Duodenal mucosa (tissue), 2 donors: Measurements from ENCODE around the gene GRPEL1.
A peak's percentile ranks its signal among the peaks of the same experiment; 100 is the strongest.

ENCODE experiments used
- H3K27ac ChIP-seq: one replicate; pipeline ENCODE4 v1.7.0; 2013; ENCODE audit warnings: low read depth, low read length
- H3K27me3 ChIP-seq, 2 donors: one replicate each; pipeline ENCODE4 v1.7.0; 2013; ENCODE audit warnings: low read length in 2 of 2, control low read depth in 1 of 2; ENCODE audit not compliant: insufficient read depth in 2 of 2, control insufficient read depth in 1 of 2
- H3K36me3 ChIP-seq, 2 donors: one replicate each; pipeline ENCODE4 v1.7.0; 2013; ENCODE audit warnings: low read length in 2 of 2, control low read depth in 1 of 2; ENCODE audit not compliant: insufficient read depth in 2 of 2, control insufficient read depth in 1 of 2
- H3K4me1 ChIP-seq, 2 donors: one replicate each; pipeline ENCODE4 v1.7.0; 2013; ENCODE audit warnings: low read length in 2 of 2, control low read depth in 1 of 2; ENCODE audit not compliant: insufficient read depth in 2 of 2, control insufficient read depth in 1 of 2
- H3K4me3 ChIP-seq, 2 donors: one replicate each; pipeline ENCODE4 v1.7.0; 2013; ENCODE audit warnings: low read length in 2 of 2, low read depth in 1 of 2
- H3K9ac ChIP-seq, 2 donors: one replicate each; pipeline ENCODE4 v1.7.0; 2013; ENCODE audit warnings: low read length in 2 of 2, low read depth in 1 of 2
- H3K9me3 ChIP-seq, 2 donors: one replicate each; pipeline ENCODE4 v1.7.0; 2013; ENCODE audit warnings: low read length in 2 of 2, control low read depth in 1 of 2; ENCODE audit not compliant: control insufficient read depth in 1 of 2

Gene GRPEL1

DNA sequence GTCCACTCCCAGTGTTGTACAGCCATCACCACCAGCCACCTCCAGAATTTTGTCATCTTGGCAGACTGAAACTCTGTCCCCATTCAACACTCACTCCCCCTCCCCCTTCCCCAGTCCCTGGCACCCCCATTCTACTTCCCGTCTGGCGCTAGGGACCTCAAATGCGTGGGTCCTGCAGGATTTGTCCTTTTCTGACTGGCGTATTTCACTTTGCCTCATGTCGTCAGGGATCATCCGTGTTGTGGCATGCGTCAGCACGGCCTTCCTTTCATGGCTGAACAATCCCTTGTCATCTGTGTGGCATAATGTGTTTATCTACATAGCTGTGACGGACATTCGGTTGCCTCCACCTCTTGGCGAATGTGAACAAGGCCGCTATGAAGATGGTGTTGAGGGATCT, 19.2 kb downstream of the GRPEL1 start:
- no peak overlapping the region for H3K4me3 ChIP-seq
- no peak overlapping the region for H3K27ac ChIP-seq
- no peaks in the 10 kb centered on the region for H3K27me3 ChIP-seq
- peaks cover 1 to 24% of the 10 kb centered on the region in 2 donors for H3K36me3 ChIP-seq
- no peak overlapping the region for H3K9ac ChIP-seq
- no peaks in the 10 kb centered on the region for H3K9me3 ChIP-seq
- peaks cover 28 to 31% of the 10 kb centered on the region in 2 donors for H3K4me1 ChIP-seq

DNA sequence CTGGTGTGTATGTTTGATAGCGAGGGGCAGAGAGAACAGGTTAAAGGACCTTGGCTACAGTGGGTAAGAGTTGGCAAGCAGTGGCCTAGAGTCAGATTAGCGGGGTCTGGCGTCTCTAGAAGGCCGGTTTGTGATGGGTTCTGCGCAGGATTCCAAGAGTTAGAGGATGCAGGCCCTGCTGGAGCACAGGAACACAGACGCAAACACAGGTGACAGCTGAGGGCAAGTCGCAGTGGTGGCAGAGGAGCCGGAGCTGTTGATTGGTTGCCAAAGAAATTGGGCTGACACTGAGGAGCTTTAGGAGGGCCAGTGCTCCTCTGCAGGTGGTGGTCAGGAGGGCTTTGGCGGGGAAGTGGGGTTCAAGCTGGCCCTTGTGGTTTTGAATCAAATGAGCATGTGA, 20.9 kb downstream of the GRPEL1 start:
- Histone ChIP-seq H3K4me1 (peaks cover 26 to 34% of the 10 kb centered on the region in 2 donors), H3K9me3 (no peaks in the 10 kb centered on the region), H3K9ac (no peak overlapping the region), H3K36me3 (peaks cover 0 to 15% of the 10 kb centered on the region in 2 donors), H3K27me3 (no peaks in the 10 kb centered on the region), H3K27ac (no peak overlapping the region), H3K4me3 (no peak overlapping the region)

DNA sequence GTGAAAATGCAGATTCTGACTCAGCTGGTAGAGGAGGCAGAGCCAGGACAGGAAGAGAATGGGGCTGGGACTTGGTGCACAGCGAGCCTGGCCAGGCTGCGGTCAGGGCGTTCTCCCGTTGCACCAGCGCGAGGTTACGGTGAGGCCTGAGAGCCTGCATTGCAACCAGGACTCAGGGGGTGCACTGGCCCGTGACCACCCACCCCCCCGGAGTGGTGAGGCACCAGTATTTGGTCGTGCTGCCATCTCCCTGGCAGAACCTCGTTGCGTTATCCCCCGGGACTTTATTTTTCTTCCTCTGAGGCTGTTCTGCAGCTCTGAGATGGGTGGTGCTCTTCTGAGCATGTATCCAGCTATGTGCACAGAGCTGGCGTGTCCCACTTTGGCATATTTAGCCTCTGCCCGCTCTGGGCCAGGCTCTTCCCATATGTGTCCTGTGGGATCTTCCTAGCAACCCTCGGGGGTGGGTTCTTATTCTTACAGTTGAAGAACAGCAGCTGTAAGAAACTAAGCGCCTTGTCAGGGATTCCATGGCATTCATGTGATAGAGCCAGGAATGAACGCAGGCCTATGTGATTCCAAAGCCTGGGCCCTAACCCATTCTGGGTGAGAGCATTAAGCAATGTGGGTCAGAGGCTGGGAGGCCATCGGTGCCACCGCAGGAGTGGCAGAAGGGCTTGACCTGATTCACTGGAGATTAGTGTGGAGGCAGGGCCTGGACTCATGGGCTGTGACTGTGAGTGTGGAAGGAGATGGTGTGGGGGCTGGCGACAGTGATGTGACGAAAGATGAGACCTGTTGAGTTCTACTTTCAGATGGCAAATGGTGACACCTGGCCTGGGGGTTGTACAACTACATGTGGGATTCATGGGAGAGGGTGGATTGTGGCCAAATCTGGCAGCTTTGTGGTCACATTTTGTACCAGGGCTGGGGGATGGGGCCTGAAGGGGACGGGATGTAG, 21.6 kb downstream of the GRPEL1 start:
- Histone ChIP-seq H3K36me3 (peaks cover 0 to 12% of the 10 kb centered on the region in 2 donors), H3K4me1 (peaks cover 34 to 40% of the 10 kb centered on the region in 2 donors), H3K9ac (no peak overlapping the region), H3K27me3 (no peaks in the 10 kb centered on the region), H3K4me3 (peak overlapping the region; percentile 9 to 83), H3K27ac (no peak overlapping the region), H3K9me3 (no peaks in the 10 kb centered on the region)

DNA sequence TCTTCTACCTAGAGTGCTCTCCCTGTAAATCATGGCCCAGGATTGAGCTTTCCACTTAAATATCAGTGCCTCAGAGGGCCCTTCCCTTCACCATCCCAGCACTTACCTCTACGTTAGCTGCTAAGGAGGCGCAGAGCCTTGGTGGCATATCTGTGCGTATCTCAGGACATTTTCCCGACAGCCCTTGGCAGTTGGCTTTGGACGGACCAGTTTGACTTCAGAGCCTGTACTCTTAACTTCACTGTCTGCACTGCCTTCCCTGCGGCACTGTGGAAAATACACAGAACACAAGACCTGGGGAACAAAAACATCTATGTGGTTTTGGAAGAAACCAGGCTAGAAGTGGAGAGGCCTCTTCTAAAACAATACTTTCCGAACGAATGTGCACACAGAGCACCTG, 22.3 kb downstream of the GRPEL1 start:
- Histone ChIP-seq H3K4me1 (peaks cover 37 to 40% of the 10 kb centered on the region in 2 donors), H3K27ac (no peak overlapping the region)

DNA sequence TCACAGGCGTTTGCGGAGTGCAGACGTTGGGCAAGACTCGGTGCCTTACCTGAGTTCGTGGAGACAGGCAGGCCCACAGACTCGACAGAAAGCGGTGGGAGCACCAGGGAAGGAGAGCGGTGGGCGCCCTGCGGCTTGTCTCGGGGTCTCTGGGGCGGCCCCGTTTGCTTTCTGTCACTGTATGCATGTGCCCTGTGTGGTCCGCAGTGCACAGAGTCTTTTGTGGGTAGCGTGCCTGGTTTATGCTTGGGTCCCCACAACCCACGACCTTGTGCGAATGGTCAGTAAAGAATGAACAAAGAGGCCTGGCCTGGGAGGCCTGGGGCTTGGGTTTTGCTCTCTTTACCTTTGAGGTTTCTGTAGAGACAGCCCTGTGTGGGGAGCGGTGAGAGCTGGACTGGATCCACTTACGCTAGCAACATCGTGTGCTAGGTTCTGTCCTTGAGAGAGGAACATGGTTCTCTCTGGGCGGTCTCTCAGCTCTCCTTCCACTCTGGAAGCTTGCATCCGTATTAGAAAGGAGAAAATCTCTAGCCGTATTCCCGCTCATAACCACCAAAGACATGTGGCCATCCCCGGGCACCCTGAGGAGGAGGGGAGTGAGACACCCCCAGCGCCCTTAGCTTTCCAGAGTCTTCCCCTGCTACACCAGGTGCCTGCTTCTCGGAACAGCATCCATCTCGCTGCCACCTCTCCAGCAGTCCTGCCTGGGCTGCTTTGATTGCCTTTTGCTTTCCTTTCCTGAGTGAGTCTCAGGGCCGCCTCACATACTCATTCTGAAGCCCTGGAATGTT, 23.5 kb downstream of the GRPEL1 start:
- Histone ChIP-seq H3K27me3 (no peaks in the 10 kb centered on the region), H3K9me3 (no peaks in the 10 kb centered on the region), H3K36me3 (peaks cover 0 to 6% of the 10 kb centered on the region in 2 donors), H3K4me3 (peak overlapping the region; percentile 66 to 83), H3K27ac (peak overlapping the region; percentile 85), H3K4me1 (peaks cover 37 to 40% of the 10 kb centered on the region in 2 donors), H3K9ac (peak overlapping the region; percentile 79 to 90)

More for the DNA sequence above, 22.3 kb downstream of the GRPEL1 start:
- Histone ChIP-seq H3K9me3 (no peaks in the 10 kb centered on the region), H3K36me3 (peaks cover 0 to 7% of the 10 kb centered on the region in 2 donors), H3K9ac (peak overlapping the region in 1 of 2 donors; percentile 79), H3K4me3 (peak overlapping the region in 1 of 2 donors; percentile 83), H3K27me3 (no peaks in the 10 kb centered on the region)

DNA sequence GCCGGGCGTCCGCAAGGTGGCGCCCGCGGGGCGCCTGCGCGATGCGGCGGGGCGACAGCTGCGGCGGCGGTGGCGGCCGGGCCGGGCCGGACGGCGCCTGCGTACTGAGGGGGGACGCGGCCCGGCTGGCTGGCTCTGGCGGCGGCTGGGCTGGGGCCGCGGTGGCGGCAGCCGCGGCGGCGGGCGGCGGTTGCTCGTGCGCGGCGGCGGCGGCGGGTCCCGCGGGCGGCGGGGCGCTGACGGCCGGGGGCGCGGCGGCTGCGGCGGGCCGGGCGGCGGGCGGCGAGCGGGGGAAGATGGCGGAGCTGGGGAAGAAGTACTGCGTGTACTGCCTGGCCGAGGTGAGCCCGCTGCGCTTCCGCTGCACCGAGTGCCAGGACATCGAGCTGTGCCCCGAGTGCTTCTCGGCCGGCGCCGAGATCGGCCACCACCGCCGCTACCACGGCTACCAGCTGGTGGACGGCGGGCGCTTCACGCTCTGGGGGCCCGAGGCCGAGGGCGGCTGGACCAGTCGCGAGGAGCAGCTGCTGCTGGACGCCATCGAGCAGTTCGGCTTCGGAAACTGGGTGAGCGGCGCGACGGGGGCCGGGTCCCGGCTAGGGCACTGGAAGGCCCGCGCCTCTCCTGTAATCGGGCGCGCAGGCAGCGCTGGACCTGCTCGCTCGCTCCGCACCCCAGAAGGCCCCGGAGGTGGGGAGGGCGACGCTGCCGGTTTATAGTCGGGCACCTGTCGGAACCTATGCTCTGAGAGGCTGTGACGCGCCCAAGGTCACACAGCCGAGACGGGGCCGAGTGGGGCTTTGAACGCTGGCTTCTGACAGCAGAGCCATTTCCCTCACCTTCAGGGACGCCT, 24.4 kb downstream of the GRPEL1 start, which contains the start of gene TADA2B:
TSS of gene TADA2B (plus strand) at position 89 of the 853 bp plus-strand sequence. CDS start at position 297, 208 bp downstream.
- H3K4me1 ChIP-seq = peaks cover 37 to 40% of the 10 kb centered on the region in 2 donors

DNA sequence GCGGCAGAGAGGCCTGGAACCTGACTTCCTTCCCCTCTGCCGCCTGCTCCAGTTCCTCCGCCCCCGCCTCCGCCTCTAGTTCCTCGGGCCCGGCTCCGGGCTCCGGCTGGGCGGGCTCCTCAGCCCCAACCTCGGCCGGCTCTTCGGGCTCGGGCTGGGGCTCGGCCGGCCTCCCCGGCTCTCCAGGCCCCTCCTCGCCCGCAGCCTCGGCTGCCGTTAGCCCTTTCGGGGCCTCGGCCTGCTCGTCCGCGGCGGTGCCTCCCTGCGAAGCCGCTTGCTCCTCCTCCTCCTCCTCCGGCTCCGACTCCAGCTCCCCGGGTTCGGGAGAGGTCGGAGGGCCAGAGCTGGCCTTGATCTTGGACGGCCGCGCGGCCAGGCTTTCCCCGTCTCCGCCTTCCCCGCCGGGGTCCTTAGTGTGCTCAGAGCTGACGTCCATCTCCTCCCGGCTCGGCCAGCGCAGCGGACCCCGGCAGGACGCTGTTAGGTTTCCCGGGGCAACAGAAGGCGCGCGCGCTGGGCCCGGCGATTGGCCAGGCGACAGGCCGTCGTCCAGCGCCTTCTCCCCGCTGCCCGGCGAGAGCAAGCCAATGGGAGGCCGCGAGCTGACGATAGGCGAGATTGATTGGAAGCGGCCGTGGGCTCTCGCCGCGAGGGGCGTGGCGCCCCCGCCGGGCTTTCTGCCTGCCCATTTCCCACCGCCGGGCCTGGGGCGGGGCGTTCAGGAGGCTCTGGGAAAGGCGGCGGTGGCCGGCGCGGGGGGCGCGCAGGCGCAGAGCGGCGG, 25.2 kb downstream of the GRPEL1 start:
- Histone ChIP-seq H3K4me3 (peak overlapping the region; percentile 71 to 78), H3K27me3 (no peaks in the 10 kb centered on the region), H3K9me3 (no peaks in the 10 kb centered on the region), H3K36me3 (peaks cover 0 to 6% of the 10 kb centered on the region in 2 donors), H3K9ac (peak overlapping the region in 1 of 2 donors; percentile 60), H3K27ac (peak overlapping the region; percentile 44), H3K4me1 (peaks cover 37 to 40% of the 10 kb centered on the region in 2 donors)

More for the DNA sequence above, 24.4 kb downstream of the GRPEL1 start, which contains the start of gene TADA2B:
- Histone ChIP-seq H3K4me3 (peak within 1 kb of the TSS; percentile 71 to 83), H3K36me3 (peaks cover 0 to 6% of the 10 kb centered on the region in 2 donors), H3K27me3 (no peaks in the 10 kb centered on the region), H3K27ac (peak within 1 kb of the TSS; percentile 85), H3K9me3 (no peaks in the 10 kb centered on the region), H3K9ac (peak within 1 kb of the TSS; percentile 79 to 90)

DNA sequence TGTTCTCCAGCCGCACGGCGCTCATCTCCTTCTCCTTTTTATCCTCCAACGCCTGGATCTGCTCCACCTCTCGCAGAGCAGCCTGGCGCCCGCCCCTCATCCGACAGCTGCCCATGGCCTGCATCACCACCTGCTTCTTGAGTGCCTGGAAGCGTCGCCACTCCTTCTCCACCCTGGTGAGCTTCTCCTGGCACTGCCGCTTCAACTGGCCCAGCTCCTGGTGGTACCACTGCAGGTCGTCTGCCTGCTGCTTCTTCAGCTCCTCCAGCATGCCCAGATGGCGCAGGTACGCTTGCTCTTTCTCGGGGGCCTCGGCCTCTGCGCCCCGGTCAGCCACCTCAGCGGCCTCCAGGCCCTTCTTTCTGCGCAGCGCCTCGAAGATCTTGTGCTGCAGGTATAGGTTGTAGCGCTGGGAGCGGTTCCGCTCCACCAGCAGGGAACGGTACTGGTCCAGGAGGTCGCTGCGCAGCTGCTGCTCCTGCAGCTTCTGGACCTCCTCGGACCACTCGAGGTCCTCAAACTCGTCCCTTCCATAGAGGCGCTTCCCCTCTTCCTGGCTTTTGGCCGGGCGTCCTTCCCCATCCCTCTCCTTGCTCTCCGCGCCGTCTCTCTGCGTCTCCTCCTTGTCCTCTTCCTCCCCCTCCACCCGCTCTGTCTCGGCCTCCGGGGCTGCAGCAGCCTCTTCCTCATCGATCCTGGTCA, 25.9 kb downstream of the GRPEL1 start:
- H3K27ac ChIP-seq = peak overlapping the region; percentile 44
- H3K36me3 ChIP-seq = no peaks in the 10 kb centered on the region
- no peaks in the 10 kb centered on the region for H3K27me3 ChIP-seq
- no peaks in the 10 kb centered on the region for H3K9me3 ChIP-seq
- H3K4me3 ChIP-seq = peak overlapping the region; percentile 71 to 78
- peak overlapping the region; percentile 15 to 60 for H3K9ac ChIP-seq
- peaks cover 35 to 36% of the 10 kb centered on the region in 2 donors for H3K4me1 ChIP-seq
